ENCODE data around the gene SYT2.

DNA sequence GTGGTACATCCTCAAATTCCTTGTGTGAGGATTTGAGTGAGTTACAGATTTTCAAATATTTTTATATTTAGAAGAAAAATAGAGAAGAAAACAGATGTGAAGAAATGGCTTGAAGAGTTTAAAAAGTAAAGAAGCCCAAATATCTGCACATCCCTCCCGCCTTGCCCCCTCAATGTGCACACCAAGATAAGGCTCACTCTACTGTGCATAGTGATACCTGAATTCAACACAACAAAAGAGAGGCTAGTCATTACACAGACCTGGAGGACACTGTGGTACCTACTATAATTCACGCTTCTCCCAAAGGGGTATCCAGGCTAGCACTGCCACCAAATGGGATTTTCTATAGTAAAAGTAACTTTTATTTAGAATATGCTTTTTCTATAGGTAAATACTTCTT is 44.0 kb upstream of the SYT2 start:
- TF ChIP-seq POLR2AphosphoS5 (IDR thresholded peaks at IDR 0.05; ENCODE audit: low read depth, low read length) (no peak), TAF1 (IDR thresholded peaks at IDR 0.05; ENCODE audit: borderline replicate concordance, insufficient read depth, low read length) (no peak)
- TF ChIP-seq, protein P1, sequence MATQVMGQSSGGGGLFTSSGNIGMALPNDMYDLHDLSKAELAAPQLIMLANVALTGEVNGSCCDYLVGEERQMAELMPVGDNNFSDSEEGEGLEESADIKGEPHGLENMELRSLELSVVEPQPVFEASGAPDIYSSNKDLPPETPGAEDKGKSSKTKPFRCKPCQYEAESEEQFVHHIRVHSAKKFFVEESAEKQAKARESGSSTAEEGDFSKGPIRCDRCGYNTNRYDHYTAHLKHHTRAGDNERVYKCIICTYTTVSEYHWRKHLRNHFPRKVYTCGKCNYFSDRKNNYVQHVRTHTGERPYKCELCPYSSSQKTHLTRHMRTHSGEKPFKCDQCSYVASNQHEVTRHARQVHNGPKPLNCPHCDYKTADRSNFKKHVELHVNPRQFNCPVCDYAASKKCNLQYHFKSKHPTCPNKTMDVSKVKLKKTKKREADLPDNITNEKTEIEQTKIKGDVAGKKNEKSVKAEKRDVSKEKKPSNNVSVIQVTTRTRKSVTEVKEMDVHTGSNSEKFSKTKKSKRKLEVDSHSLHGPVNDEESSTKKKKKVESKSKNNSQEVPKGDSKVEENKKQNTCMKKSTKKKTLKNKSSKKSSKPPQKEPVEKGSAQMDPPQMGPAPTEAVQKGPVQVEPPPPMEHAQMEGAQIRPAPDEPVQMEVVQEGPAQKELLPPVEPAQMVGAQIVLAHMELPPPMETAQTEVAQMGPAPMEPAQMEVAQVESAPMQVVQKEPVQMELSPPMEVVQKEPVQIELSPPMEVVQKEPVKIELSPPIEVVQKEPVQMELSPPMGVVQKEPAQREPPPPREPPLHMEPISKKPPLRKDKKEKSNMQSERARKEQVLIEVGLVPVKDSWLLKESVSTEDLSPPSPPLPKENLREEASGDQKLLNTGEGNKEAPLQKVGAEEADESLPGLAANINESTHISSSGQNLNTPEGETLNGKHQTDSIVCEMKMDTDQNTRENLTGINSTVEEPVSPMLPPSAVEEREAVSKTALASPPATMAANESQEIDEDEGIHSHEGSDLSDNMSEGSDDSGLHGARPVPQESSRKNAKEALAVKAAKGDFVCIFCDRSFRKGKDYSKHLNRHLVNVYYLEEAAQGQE (IDR thresholded peaks at IDR 0.05; ENCODE audit: insufficient read depth in 1 of 2, low read depth in 2 of 2, low read length in 2 of 2), result no peak

Measured in PFSK-1 (cell line).